PC-3 (cell line): Measurements from ENCODE around the gene TPRN. TPM values are rescaled to one million over a fixed set of nuclear protein-coding genes. Genes with fewer than 3 reads are reported as not detected.

Source experiments
- ATAC-seq: fragments of 200-7000 bp; cut with Tn5 transposase; 2 replicates; pipeline ENCODE4 v1.9.1; 2020; ENCODE audit warnings: mild to moderate bottlenecking, moderate library complexity
- BruUV-seq: library from RNA; stranded (reverse); fragments of 400-500 nt; replicated peaks from 2 replicates; lab custom pipeline; 2021; lab: Mats Ljungman, UMichigan
- CTCF ChIA-PET: fragments of 300-600 bp; sonication (Branson Sonifier 250); formaldehyde crosslinking; loops from one replicate; lab custom pipeline; 2022; ENCODE audit warnings: antibody characterized with exemption; lab: Charles Lee
- POLR2A ChIA-PET: fragments of 300-600 bp; sonication (Branson Sonifier 250); formaldehyde crosslinking; loops from one replicate; lab custom pipeline; 2022; ENCODE audit warnings: antibody characterized with exemption; ENCODE audit not compliant: unreplicated experiment; lab: Charles Lee
- DNase-seq: peaks from one replicate; pipeline ENCODE4 v3.0.0-alpha.2; 2015
- H2AFZ ChIP-seq: fragments of 300-600 bp; sonication (generic); 2 replicates; pipeline ENCODE4 v1.6.0; 2016; ENCODE audit warnings: antibody characterized with exemption, low read length
- H3F3A ChIP-seq: fragments of 300-600 bp; sonication (generic); one replicate; pipeline ENCODE4 v1.6.0; 2017; ENCODE audit warnings: antibody characterized with exemption, low read length, control low read depth, mild to moderate bottlenecking; ENCODE audit not compliant: unreplicated experiment
- H3K27ac ChIP-seq: fragments of 300-600 bp; sonication (generic); 2 replicates; pipeline ENCODE4 v1.5.1; 2016; ENCODE audit warnings: mild to moderate bottlenecking, low read length
- H3K27me3 ChIP-seq: fragments of 300-600 bp; sonication (generic); 2 replicates; pipeline ENCODE4 v1.6.1; 2016; ENCODE audit warnings: low read length, mixed read lengths
- H3K36me3 ChIP-seq: fragments of 300-600 bp; sonication (generic); 2 replicates; pipeline ENCODE4 v1.6.1; 2016; ENCODE audit warnings: low read depth, mixed run types, low read length, mixed read lengths
- H3K4me1 ChIP-seq: fragments of 300-600 bp; sonication (generic); 2 replicates; pipeline ENCODE4 v1.5.1; 2016; ENCODE audit warnings: low read length; ENCODE audit not compliant: insufficient read depth
- H3K4me2 ChIP-seq: fragments of 300-600 bp; sonication (generic); 2 replicates; pipeline ENCODE4 v1.6.0; 2016; ENCODE audit warnings: low read length
- H3K4me3 ChIP-seq: fragments of 300-600 bp; sonication (generic); 2 replicates; pipeline ENCODE4 v1.5.1; 2016; ENCODE audit warnings: mild to moderate bottlenecking, low read length, mixed read lengths
- H3K79me2 ChIP-seq: fragments of 300-600 bp; sonication (generic); 2 replicates; pipeline ENCODE4 v1.6.1; 2017; ENCODE audit warnings: low read length, mixed read lengths
- H3K9ac ChIP-seq: fragments of 300-600 bp; sonication (generic); 2 replicates; pipeline ENCODE4 v1.6.0; 2016; ENCODE audit warnings: mild to moderate bottlenecking, low read length
- H3K9me2 ChIP-seq: fragments of 300-600 bp; sonication (generic); replicated peaks from 2 replicates; pipeline ENCODE4 v1.6.1; 2016; ENCODE audit warnings: mixed run types, low read length, mixed read lengths
- H3K9me3 ChIP-seq: fragments of 300-600 bp; sonication (generic); 2 replicates; pipeline ENCODE4 v1.6.1; 2016; ENCODE audit warnings: low read length, mixed read lengths
- H4K20me1 ChIP-seq: fragments of 300-600 bp; sonication (generic); 2 replicates; pipeline ENCODE4 v1.6.1; 2016; ENCODE audit warnings: low read length, mixed read lengths
- EZH2 ChIP-seq: fragments of 300-600 bp; sonication (generic); IDR thresholded peaks from one replicate; pipeline ENCODE4 v1.6.1; 2017; ENCODE audit warnings: antibody characterized with exemption, mild to moderate bottlenecking, low read length; ENCODE audit not compliant: unreplicated experiment
- EZH2phosphoT487 ChIP-seq: fragments of 300-600 bp; sonication (generic); IDR thresholded peaks from 2 replicates; pipeline ENCODE4 v1.6.1; 2018; ENCODE audit warnings: mild to moderate bottlenecking, antibody characterized with exemption, low read length, borderline replicate concordance
- intact Hi-C: fragments of 100-400 bp; cut with micrococcal nuclease; formaldehyde crosslinking; loops from 2 replicates; pipeline ENCODE4 v1.9.0; 2023
- total RNA-seq: library from RNA; depleted of rRNA; stranded (reverse); fragments of >200 nt; gene quantifications from 2 replicates; pipeline ENCODE4 v1.2.3, GENCODE V29; 2014
- TF ChIP-seq, protein P1 (sequence below): fragments of 300-600 bp; sonication (generic); conservative IDR thresholded peaks from 2 replicates; pipeline ENCODE4 v1.5.1; 2017; ENCODE audit warnings: antibody characterized with exemption, low read depth, mild to moderate bottlenecking, low read length

Gene TPRN
- total RNA-seq, 1 experiment from 2014 or later = 11.3 TPM

DNA sequence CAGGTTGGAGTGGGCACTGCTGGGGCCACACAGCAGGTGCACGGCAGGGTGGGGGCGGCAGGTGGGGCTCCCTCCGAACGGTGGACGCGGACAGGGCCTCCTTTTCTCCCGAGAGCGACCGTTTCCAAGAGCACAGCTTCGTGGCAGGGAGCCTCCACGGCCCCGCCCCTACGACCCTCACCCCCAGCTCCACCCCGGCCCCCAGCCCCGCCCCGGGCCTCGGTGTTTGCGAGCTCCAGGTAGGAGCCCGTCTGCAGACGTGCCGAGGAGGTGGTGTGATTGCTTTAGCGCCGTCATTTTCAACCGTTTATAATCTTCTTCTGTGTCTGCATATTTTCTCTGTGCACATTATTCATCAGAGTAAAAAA is 52.8 kb downstream of the TPRN start:
- Histone ChIP-seq H3K9me3 (no peaks in the 10 kb centered on the region), H3K36me3 (no peaks in the 10 kb centered on the region), H3K4me3 (no peak overlapping the region), H3K4me2 (no peak overlapping the region), H3K9me2 (no peaks in the 10 kb centered on the region), H3K9ac (no peak overlapping the region), H3K27ac (no peak overlapping the region), H4K20me1 (no peaks in the 10 kb centered on the region), H2AFZ (no peak overlapping the region), H3K27me3 (no peaks in the 10 kb centered on the region), H3K4me1 (no peaks in the 10 kb centered on the region; the same call in 1 of the 2 replicates), H3K79me2 (no peaks in the 10 kb centered on the region), H3F3A (no peaks in the 10 kb centered on the region)
- no TSS peak for BruUV-seq
- no peak for DNase-seq
- intact Hi-C loops = no loop called here
- ChIA-PET POLR2A (no interaction called here), CTCF (no interaction called here)
- no peak for ATAC-seq
- no peak for TF ChIP-seq EZH2phosphoT487
- TF ChIP-seq, protein P1, sequence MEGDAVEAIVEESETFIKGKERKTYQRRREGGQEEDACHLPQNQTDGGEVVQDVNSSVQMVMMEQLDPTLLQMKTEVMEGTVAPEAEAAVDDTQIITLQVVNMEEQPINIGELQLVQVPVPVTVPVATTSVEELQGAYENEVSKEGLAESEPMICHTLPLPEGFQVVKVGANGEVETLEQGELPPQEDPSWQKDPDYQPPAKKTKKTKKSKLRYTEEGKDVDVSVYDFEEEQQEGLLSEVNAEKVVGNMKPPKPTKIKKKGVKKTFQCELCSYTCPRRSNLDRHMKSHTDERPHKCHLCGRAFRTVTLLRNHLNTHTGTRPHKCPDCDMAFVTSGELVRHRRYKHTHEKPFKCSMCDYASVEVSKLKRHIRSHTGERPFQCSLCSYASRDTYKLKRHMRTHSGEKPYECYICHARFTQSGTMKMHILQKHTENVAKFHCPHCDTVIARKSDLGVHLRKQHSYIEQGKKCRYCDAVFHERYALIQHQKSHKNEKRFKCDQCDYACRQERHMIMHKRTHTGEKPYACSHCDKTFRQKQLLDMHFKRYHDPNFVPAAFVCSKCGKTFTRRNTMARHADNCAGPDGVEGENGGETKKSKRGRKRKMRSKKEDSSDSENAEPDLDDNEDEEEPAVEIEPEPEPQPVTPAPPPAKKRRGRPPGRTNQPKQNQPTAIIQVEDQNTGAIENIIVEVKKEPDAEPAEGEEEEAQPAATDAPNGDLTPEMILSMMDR = no peak
- TF ChIP-seq EZH2 = no peak

DNA sequence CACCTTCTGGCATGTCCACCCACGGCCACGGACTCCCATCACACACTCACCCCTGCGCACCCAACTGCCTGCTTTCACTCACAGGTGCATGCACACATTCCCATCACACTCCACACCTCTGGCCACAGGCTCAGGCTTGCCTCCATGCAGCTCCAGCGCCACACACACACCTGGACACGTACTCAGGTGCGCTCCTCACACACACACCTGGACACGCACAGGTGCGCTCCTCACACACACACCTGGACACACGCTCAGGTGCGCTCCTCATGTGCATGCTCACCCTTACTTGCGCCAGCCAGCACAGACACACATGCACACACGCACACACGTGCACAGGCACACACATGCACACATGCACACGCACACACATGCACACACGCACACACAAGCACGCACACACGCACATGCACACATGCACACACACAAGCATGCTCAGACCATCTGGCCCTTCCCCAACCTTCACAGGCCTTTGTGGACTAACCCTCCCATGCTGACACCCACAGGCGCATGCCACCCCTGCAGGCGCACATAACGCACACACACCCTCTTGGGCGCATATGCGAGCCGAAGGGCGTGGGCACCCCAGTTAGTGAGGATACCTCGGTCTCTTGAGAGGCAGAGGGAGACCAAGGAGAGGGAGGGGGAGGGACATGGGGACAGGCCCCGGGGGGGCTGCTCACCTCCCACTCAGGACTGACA is 53.3 kb downstream of the TPRN start:
- Histone ChIP-seq H3K4me1 (no peaks in the 10 kb centered on the region; the same call in 1 of the 2 replicates), H3K27me3 (no peaks in the 10 kb centered on the region), H3K9me3 (no peaks in the 10 kb centered on the region), H3K4me2 (no peak overlapping the region), H3K4me3 (no peak overlapping the region), H4K20me1 (no peaks in the 10 kb centered on the region), H3K36me3 (no peaks in the 10 kb centered on the region), H3F3A (no peaks in the 10 kb centered on the region), H3K9me2 (no peaks in the 10 kb centered on the region), H3K27ac (no peak overlapping the region), H3K79me2 (no peaks in the 10 kb centered on the region), H2AFZ (no peak overlapping the region), H3K9ac (no peak overlapping the region)
- BruUV-seq = no TSS peak
- no peak for ATAC-seq
- TF ChIP-seq, protein P1 = no peak
- TF ChIP-seq EZH2 = no peak
- TF ChIP-seq EZH2phosphoT487 = no peak
- intact Hi-C loops = no loop called here
- no peak for DNase-seq
- ChIA-PET CTCF (no interaction called here), POLR2A (no interaction called here)

DNA sequence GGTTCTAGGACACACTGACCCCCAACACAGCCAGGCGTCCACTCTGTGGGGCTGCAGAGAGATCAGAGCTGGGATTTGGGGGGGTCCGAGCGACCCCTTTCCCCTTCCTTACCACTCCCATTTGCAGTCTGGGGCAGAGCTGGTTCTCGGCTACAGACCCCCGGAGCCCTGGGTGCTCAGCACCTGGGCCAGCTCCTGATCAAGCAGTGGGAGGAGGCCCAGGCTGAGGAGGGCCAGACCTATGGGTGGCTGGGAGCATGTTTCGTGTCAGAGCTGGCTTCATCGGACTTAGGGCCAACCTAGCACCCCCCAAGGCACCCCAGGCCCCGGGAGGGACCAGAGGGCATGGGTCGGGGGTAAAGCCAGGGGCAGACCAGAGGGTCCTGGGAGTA is 54.0 kb downstream of the TPRN start:
- Histone ChIP-seq H3K9ac (no peak overlapping the region), H3K36me3 (no peaks in the 10 kb centered on the region), H2AFZ (no peak overlapping the region), H3K27me3 (no peaks in the 10 kb centered on the region), H3K4me2 (no peak overlapping the region), H3F3A (no peaks in the 10 kb centered on the region), H3K4me1 (no peaks in the 10 kb centered on the region; the same call in 1 of the 2 replicates), H4K20me1 (no peaks in the 10 kb centered on the region), H3K27ac (no peak overlapping the region), H3K9me2 (no peaks in the 10 kb centered on the region), H3K4me3 (no peak overlapping the region), H3K79me2 (no peaks in the 10 kb centered on the region), H3K9me3 (no peaks in the 10 kb centered on the region)
- TF ChIP-seq EZH2 = no peak
- TF ChIP-seq EZH2phosphoT487 = no peak
- TF ChIP-seq, protein P1 = no peak
- no TSS peak for BruUV-seq
- intact Hi-C loops = no loop called here
- CTCF ChIA-PET = no interaction called here
- POLR2A ChIA-PET = no interaction called here
- no peak for ATAC-seq
- no peak for DNase-seq
